CD4-positive, alpha-beta T cell treated with Interleukin-6 at 100 ng/mL for 8 hours (primary cell): ENCODE data around the gene ZNF628.
A peak's percentile ranks its signal among the peaks of the same experiment; 100 is the strongest.

Source experiments
- DNase-seq: peaks from one replicate; pipeline ENCODE4 v3.0.0-alpha.2; 2020; ENCODE audit warnings: mixed read lengths, low spot score

ZNF628 gene

GRCh38 chr19:55451163-55451964 is 25.1 kb upstream of the ZNF628 start:
- DNase-seq: no peak

DNA sequence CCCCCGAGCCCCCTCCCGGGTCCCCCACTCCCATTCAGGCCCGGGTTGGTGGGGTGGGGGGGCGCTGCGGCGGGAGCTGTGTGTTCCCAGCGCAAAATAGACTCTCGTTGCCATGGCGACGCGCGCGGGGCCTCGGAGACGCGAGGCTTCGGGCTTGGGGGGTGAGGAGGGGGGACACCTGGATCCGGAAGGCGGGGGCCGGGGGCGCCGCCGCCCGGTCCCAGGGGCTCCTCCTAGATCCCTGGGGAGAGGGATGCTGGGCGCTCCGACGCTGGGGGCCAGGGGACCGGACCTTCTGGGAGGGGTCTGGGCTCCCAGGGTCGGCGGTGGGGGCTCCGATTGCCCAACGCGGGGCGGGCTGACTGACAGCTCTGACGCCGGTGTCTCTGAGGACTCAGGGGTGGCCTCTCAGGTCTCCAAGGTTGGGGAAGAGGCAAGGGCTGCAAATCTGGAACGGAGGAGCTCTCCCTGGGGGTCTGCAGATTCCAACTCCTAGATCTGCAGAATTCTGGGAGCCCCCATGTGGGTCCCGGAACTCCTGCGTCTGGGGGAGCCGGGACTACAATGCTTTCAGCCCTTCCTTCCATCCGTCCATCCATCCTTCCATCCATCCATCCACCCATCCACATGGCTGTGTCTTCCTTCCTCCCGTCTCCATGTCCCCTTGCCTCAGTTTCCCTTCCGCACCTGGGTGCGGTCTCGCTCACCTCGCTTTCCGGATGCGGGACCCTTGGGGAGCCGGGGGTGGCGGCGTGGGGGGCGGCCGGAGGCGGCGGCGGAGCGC is 24.3 kb upstream of the ZNF628 start:
- no peak for DNase-seq

DNA sequence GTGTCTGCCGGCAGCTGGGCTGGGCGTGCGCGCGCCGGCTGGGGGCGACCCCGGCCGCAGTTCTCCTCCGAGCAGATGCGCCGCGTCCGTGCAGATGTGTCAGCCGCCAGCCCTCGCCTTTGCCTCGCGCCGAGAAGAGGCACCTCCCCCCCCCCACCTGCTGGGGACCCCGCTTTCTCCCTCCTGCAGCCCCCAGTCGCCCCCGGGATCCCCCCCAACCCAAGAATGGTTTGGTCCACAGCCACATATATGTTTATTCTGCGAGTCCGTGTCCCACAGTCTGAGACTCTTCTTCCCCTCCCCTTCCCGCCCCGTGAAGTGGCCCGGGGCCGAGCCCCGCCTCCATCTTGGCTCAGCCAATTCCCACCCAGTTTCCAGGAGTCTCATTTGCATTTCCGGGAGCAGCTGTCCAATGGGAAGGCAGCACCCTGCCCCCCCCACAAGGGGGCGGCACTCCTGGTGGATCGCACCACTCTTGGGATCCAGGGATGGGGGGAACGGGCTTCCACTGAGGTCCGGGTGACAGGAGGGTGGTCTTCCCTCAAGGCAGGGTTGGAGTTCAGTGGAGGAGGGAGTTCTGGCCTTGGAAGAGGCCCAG is 23.6 kb upstream of the ZNF628 start:
- peak; percentile 8 for DNase-seq

GRCh38 chr19:55453511-55454260 is 22.7 kb upstream of the ZNF628 start:
- DNase-seq: no peak

- peak; percentile 36 for DNase-seq
Observed at GRCh38 chr19:55454787-55455243, 21.6 kb upstream of the ZNF628 start.

GRCh38 chr19:55455576-55456235 is 20.7 kb upstream of the ZNF628 start:
- DNase-seq: no peak

GRCh38 chr19:55456347-55456746 is 20.1 kb upstream of the ZNF628 start:
- no peak for DNase-seq

DNA sequence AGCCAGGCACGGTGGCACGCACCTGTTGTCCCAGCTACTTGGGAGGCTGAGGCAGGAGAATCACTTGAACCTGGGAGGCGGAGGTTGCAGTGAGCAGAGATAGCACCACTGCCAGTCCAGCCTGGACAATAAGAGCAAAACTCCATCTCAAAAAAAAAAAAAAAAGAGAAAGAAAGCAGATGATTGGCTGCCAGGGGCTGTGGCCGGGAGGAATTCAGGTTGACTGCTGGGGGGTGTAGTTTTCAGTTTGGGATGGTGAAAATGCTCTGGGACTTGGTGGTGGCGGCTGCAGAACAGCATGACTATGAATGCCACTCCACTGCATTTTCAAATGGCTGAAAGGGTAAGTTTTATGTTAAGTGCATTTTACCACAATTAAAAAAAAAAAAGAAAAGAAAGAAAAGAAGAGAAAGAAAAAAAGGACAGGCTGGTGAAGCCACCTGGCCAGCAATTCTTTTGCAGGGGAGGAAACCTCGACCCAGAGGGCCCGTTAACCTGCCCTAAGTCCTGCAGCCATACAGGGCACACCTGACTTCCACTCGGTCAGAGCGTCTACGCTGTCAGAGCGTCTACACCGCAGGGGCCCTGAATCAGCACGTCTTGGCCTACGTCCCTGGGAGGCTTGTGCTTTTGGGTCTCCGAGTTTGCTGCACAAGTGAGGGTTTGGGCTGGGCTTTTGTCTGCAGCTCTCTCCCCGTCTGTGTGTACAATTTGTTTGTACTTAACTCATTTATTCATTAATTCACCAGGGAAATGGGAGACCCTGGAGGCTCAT is 18.5 kb upstream of the ZNF628 start:
- DNase-seq: no peak

DNA sequence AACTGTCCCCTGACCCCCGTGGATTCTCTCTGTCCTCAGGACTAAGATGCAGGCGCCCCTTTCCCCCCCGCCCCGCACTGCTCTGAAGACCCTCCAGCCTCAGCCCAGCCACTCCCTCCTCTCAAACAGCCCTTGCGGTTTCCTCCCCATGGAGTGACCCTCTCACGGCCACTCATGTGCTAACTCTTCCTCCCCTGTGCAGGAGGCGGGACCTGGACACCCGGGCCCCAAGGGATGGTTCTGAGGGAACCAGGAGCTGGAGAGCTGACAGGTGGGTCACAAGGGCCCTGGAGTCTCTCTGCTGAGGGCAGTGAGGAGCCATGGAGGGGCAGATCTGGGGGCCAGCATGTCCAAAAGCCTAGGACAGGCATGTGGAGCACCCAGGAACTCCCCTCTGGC is 16.9 kb upstream of the ZNF628 start:
- no peak for DNase-seq

- no peak for DNase-seq
Observed at GRCh38 chr19:55459950-55460657, 16.3 kb upstream of the ZNF628 start.

GRCh38 chr19:55460670-55461258 is 15.7 kb upstream of the ZNF628 start:
- no peak for DNase-seq

DNA sequence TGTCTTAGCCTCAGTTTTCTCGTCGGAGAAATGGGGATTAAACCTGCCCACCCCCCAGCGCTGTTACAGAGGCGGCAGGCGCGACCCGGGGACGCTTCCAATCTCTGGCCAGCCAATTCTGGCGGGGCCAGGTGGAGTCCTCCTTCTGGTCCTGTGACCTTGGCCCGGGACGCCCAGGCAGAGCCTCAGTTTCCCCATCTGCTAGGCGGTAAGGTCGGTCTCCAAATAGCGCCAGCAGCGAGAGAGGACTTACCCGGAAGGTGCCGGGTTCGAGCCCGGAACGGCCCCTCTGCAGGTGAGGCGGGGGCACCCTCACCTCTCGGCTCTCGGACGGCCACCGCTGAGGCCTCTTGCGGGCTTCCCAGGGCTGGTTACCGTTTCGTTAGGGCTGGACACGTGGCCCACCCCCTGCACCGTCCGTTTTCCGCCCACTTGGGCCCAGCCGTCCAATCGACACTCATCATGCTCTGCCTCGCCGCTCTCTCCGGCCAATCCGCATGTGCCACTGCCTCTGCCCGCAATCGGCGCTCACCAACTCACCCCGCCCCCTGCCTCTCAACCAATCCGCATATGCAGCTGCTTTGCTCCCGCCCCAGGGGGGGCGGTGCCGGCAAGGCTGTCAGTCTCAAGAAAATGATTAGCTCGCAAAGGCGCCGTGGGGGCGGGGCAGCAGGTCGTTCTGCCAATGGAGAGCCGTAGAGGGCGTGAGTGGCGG is 15.0 kb upstream of the ZNF628 start, which contains the start of gene ISOC2:
ISOC2 (minus strand) TSS at position 384 of the 715 bp plus-strand sequence. CDS start 5,156 bp downstream, outside the sequence.
- DNase-seq: peak; percentile 100

DNA sequence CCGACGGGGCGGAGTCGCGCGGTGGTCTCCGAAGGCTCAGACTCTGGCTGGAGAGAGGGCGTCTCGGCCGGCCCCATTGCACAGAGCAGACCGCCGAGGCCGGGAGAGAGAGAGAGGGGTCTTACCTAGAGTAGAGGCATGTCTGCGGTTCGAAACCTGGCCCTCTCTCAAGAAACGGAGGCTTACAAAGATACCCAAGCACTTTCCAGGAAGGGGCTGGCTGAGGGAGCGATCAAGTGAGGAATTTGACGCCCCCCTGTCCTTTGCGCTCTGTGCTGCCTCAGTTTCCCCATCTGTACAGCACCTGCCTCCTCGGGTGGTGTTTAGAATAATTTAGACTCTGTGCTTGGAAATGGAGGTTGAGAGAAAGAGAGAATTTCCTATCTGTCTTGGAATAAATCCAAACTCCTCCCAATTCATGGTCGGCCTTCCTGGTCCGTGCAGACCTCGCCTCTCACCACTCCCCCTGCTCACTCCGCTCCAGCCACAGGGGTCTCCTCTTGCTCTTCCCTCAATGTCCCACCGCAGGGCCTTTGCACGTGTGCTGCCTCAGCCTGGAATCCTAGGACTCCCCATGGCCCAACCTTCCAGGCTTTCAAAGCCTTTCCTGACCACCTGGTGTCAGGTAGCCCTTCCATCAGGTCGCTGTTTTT is 14.3 kb upstream of the ZNF628 start:
- no peak for DNase-seq

- DNase-seq: no peak
Observed at GRCh38 chr19:55462722-55463121, 13.7 kb upstream of the ZNF628 start.

GRCh38 chr19:55463583-55464031 is 12.8 kb upstream of the ZNF628 start:
- DNase-seq: no peak

DNA sequence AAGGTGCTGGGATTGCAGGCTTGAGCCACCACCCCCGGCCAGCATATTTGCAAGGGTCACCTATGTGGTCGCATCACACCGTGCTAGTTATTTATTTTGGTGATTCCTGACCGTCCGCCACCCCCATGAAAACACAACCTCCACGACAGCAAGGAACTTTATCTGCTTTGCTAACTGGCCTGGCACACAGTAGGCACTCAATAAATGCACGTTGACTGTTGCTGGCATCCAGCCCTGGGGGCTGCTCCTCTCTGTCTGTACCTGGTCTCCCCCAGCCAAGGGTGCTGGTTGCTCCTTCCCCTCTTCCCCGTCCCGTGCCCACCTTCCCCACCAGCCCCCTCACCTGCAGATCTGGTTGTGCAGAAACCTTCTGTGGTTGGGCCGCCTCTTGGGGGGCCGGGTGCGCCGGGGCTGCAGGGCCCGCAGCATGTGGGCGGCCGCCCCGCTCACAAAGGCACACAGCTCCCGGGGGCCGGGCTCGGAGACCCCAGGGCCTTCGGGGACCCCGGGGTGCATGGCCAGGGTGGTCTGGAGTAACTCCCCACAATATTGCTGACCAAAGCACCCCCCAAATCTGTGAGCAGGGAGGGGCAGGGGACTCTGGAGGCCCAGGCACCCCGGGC is 12.3 kb upstream of the ZNF628 start:
- DNase-seq: no peak

GRCh38 chr19:55464662-55465054 is 11.8 kb upstream of the ZNF628 start, which contains the start of gene C19orf85:
Gene C19orf85 (minus strand): TSS chr19:55464751. CDS start chr19:55464554, 197 bp downstream.
- no peak for DNase-seq
